Measurements from ENCODE around the gene CRELD1.

- TF ChIP-seq CTCF (IDR thresholded peaks at IDR 0.05; ENCODE audit: low read depth, low read length) = peak; percentile 53
- TF ChIP-seq EZH2phosphoT487 (IDR thresholded peaks at IDR 0.05; ENCODE audit: low read depth) = no peak
Observed at GRCh38 chr3:9930804-9931418, 2.7 kb upstream of the CRELD1 start.

Measured in OCI-LY3 (cell line).